ENCODE measurements around the gene MYRFL.

Gene MYRFL

DNA sequence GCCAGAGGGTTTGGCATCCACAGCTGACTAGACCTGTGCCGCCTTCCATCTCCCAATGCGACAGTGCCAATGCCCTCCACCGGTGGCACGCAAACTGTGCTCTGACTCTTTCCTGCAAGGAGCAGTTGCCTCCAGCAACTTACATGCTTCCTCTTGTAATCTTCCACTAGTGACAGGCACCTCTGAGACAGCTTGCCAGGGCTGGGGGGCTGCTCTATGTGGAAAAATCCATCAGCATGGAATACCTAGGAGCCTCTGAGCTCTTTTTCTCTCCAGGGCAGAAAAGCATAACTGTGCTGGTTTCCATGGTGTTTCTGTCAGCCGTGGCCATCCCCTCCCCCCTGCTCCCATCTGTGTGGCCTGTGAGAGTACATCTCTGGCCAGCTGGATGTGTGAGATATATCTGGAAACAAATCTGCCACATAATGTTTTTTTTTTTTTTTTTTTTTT is 110.6 kb downstream of the MYRFL start:
- no peak for DNase-seq

DNA sequence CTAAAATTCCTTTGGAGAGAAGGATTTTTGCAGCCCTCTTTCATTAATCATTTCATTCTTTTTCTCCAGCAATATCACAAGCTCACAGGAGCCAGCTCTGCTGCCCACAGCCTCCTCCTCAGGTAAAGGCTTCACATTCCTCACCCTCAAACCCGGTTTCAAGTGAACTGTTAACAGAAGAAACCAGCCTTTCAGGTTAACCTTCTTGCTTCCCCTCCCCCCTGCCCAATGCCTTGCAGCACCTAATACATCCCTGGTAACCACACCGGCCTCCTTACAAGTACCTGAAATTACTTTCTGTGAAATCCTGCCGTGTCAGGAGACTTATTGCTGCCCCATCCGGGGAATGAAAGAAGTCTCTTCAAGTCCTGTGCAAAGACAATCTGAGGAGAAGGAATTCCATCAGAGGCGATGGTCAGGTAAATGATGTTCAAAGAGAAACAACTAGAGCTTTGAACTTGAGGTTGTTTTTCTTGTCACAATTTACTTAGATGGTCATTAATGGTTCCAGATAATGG is 111.2 kb downstream of the MYRFL start:
- DNase-seq, result no peak

DNA sequence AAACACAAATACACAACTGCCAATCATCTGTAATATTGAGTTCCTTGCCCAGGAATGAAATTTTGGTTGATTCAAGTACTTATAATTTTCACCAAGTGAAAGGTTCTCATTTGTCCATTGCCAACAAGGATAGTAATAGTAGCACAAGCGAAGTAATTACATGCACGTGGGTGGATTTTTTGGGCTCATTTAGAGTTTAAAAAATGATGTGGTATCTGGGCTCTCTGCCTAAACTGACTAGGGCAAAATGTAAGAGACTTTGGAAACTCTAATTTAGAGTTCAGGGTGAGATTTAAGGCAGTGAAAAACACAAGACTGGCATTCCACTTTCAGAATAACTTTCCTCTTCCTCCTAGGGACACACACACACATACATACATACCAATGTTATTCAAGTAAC is 111.7 kb downstream of the MYRFL start:
- no peak for DNase-seq

GRCh38 chr12:69947123-69947522 is 122.1 kb downstream of the MYRFL start:
- DNase-seq, result no peak

DNA sequence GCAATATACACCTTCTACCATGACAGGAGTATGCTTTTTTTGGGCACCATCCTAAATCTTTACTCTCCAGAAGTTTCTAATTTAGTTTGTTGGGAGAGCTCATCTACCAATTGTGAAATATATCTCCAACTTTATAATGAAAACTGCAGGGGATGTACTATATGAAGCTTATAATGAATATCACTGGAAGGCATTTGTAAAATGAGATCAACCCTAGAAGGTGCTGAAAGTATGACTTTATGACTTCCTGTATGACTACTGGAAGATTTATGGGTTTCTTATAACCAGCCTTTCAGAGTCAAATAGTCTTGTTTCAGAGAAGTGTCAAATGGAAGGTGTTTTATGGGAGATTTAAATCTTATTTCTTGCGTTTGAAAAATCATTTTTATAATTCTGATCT is 122.9 kb downstream of the MYRFL start:
- no peak for DNase-seq

DNA sequence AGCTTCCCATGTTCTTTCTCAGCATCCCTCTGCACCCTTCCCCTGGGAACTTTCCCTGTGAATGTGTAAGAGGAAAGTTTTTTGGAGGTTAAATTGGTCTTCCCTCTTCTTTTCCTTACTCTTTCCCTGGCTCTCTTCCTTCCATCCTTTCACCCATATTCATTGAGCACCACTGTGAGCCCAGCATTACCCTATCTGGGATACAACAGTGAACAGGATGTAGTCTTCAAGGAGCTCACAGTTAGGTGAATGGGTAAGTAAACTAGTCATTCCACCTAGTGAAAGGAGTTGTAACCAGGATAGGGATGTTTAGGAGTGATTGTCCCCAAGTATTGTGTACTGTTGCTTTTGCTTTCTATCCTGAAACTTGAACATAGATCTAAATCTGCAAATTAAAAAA is 123.8 kb downstream of the MYRFL start:
- DNase-seq, result no peak

DNA sequence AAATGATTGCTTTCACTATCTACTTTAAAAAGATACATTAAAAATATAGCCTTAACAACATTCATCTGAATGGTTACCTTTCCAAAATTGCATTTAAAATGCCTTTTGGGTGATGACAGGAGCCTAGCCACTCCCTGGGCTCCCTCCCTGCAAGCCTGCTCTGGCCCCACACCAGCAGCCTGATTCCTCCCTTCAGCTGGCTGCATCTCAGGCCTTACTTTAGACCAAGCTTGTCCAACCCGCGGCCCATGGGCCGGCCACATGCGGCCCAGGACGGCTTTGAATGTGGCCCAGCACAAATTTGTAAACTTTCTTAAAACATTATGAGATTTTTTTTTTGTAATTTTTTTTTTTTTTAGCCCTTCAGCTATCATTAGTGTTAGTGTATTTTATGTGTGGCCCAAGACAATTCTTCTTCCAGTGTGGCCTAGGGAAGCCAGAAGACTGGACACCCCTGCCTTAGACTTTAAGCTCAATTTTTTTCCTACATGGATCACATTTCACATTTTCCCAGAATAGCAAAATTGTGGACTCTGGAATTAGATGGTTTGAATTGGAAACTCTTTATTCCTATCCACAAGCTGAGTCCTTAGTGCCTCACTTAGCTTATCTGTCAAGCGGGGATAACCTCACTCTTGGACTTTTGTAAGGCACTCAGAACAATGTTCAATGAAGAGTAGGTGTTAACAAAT is 124.4 kb downstream of the MYRFL start:
- DNase-seq, result no peak

GRCh38 chr12:69951108-69951507 is 126.1 kb downstream of the MYRFL start:
- DNase-seq, result no peak

GRCh38 chr12:69952890-69953289 is 127.9 kb downstream of the MYRFL start:
- no peak for DNase-seq

DNA sequence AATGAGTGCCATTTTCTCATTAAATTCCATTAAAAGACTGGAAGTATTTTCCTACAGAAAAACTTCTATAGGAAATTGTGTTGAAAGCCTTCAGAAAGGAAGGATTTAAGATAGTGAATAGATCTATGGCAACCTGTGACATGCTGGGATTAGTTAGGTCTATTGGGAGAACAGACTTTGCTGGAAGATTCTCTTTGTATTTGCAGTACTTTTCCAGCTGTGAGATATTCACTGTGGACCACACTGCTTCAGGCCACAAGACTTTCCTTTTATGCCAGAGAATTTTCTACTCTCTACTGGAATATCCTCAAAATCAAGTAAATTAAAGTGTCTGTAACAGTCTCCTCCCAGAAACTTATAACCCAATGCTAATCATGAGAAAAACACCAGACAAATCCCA is 136.2 kb downstream of the MYRFL start:
- DNase-seq, result no peak

GRCh38 chr12:69966409-69966808 is 141.4 kb downstream of the MYRFL start:
- DNase-seq, result no peak

DNA sequence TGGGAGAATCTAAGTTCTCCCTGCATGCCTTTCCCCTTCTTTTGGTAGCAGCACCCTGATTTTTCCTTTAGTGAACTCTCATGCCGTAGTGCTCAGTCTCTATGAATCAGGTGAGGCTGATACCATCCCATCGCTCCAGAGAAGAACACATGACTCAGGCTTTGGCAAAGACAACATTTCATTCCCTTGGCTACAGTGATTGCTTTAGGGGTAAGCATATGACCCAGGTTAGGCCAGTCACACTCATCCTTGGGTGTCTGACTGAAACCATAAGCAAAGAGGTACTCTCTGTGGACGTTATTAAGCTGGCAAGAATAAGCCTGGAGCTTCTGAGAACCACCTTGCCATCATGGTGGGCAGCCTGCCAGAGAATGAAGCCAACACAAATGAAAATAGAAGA is 141.8 kb downstream of the MYRFL start:
- no peak for DNase-seq

- no peak for DNase-seq
Measured at GRCh38 chr12:69969011-69969410, 144.0 kb downstream of the MYRFL start.

DNA sequence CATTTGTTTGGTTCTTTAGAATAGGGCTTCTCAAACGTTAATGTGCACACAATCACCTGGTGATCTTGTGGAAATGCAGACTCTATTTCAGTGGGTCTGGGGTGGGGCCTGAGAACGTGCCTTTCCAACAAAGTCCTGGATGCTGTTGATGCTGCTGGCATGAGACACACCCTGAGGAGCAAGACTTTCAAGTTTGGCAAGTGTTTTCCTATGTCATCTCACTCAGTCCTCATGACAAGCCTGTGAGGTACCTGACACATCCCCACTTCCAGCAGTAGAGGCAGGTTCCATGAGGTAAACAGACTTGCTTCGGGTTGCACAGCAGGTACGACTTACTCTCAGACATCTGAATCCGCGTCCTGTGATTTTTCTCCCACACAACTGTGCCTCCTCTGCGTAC is 147.1 kb downstream of the MYRFL start:
- DNase-seq, result no peak

- no peak for DNase-seq
Measured at GRCh38 chr12:69978020-69978419, 153.0 kb downstream of the MYRFL start.

- no peak for DNase-seq
Measured at GRCh38 chr12:69981881-69982475, 157.0 kb downstream of the MYRFL start.

DNA sequence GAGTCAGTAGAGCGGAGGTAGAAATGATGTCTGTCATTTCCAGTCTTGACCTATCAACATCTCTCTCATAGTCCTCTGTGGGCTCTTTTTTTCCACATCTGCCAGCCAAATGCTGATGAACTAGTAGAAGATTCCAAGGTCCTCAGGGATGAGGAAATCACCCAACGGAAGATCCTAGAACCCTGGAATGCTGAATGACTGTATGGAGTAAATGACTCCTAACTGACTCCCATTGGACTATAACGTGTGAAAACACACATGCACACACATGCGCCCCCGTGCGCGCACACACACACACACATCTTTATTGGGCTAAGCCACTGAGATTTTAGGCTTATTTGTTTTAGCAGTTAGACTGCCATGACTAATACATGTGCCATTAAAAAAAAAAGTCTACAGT is 159.2 kb downstream of the MYRFL start:
- no peak for DNase-seq

- DNase-seq, result no peak
Measured at GRCh38 chr12:69985656-69986055, 160.6 kb downstream of the MYRFL start.

GRCh38 chr12:69986114-69986513 is 161.1 kb downstream of the MYRFL start:
- DNase-seq, result no peak

- no peak for DNase-seq
Measured at GRCh38 chr12:69987579-69988091, 162.6 kb downstream of the MYRFL start.

DNA sequence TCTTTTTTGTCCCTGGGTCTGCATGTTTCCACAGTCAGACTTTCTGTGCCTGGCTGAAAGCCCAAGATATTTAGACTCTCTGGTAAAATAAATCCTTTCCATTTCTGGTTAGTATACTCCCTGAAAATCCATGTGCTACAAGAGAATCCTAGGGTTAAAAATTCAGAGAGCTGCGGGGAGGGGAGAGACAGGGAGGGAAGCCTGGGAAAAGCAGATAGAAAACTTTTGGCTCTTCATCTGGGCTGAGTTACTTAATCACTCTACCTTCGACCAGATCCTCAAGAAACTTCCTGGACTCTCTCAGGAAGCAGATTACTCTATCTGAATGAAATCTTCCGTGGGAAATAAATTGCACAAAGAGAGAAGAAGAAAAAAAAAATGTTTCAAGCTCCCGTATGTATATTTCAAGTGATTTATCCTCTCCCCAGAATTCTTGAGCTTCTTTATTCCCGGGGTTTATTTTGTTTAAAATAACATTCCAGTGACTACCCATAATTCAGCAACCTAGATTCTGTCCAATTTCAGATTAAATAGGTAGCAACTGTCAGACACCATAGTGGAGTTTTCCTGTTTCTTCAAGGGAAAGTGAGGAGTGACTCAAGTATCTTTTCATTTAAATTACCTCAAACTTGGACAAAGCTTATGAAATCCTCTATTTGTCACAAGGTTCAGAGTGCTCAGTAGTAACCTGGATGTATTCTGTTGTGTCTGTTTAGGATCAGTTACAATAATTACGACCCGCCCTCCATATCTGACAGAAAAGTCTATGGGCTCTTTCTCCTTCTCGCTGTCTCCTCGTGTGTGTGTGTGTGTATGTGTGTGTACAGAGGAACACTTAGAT is 163.7 kb downstream of the MYRFL start:
- no peak for DNase-seq

DNA sequence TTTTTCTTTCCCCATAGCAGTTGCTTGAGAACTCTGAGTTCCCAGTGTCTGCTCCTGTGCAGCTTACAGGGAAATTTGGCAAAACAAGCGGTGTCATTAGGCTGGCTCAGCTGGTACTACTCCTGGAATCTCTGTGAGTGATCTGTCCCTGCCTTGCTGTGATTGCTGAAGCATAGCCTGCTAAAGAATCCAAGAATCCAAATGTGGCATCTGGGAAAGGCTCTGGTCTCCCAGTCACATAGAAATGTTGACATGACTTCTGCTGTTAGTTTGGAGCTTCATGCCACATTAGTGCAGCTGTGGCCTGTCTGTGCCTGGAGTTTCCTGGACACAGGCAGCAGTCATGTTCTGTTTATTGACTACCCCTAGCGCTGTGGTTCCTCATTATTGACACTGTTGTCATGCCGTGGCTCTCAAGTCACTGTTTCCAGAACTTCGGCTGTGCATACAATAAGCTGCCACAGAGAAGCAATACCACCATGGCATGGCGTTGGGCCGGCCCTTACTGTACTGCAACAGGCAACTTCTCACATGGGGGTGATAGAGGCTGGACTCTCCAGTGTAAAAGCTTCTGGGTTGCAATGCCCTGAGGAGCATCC is 166.8 kb downstream of the MYRFL start:
- no peak for DNase-seq

GRCh38 chr12:69993433-69993832 is 168.4 kb downstream of the MYRFL start:
- no peak for DNase-seq

Measured in CD4-positive, alpha-beta T cell treated with Interleukin-10 for 1 hour (primary cell).